OCI-LY7 (cell line): ENCODE results near the gene GOLGA8N.
"Not testable (repeated sequence)": the region's sequence is repeated elsewhere in the genome, so short reads cannot be mapped to it uniquely, and the experiment has no call there.

Experiments used
- EZH2phosphoT487 ChIP-seq: fragments of 200-600 bp; sonication (generic); IDR thresholded peaks from 2 replicates; pipeline ENCODE4 v1.6.1; 2018; ENCODE audit warnings: low read depth, borderline replicate concordance, mild to moderate bottlenecking, mixed run types, antibody characterized with exemption, low read length, moderate library complexity, mixed read lengths
- TF ChIP-seq, protein P1 (sequence below): fragments of 200-600 bp; sonication (generic); conservative IDR thresholded peaks from 2 replicates; pipeline ENCODE4 v1.5.1; 2014; ENCODE audit warnings: mild to moderate bottlenecking, antibody characterized with exemption, low read length, moderate library complexity, mixed read lengths

DNA sequence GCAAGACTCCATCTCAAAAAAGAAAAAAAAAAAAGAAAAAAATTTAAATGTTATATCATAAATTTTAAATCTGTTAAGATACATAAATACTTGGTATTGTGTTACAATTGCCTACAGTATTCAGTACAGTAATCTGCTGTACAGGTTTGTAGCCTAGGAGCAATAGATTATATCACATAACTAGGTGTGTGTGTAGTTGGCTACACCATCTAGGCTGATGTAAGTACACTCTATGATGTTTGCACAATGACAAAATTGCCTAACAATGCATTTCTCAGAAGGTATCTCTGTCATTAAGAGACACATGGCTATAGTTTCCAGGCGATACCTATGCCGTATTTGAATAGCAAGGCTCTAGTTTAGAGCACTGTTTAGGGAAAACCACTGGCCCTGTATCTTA, 16.3 kb downstream of the GOLGA8N start:
- TF ChIP-seq, protein P1, sequence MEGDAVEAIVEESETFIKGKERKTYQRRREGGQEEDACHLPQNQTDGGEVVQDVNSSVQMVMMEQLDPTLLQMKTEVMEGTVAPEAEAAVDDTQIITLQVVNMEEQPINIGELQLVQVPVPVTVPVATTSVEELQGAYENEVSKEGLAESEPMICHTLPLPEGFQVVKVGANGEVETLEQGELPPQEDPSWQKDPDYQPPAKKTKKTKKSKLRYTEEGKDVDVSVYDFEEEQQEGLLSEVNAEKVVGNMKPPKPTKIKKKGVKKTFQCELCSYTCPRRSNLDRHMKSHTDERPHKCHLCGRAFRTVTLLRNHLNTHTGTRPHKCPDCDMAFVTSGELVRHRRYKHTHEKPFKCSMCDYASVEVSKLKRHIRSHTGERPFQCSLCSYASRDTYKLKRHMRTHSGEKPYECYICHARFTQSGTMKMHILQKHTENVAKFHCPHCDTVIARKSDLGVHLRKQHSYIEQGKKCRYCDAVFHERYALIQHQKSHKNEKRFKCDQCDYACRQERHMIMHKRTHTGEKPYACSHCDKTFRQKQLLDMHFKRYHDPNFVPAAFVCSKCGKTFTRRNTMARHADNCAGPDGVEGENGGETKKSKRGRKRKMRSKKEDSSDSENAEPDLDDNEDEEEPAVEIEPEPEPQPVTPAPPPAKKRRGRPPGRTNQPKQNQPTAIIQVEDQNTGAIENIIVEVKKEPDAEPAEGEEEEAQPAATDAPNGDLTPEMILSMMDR = not testable (repeated sequence)
- TF ChIP-seq EZH2phosphoT487 = not testable (repeated sequence)
